Hindlimb muscle (tissue), 1 donor: ENCODE measurements around the gene NHLRC4. TPM values are rescaled to one million over a fixed set of nuclear protein-coding genes. Genes with fewer than 3 reads are reported as not detected.

Experiments
- DNase-seq: peaks from one replicate; pipeline ENCODE4 v3.0.0-alpha.2; 2013
- polyA plus RNA-seq: library from polyadenylated mRNA; unstranded; fragments of 120-200 nt; gene quantifications from one replicate; pipeline ENCODE4 v1.2.1, GENCODE V29; 2013; ENCODE audit not compliant: insufficient read length

Gene NHLRC4
- polyA plus RNA-seq, 1 donor = 1.4 TPM

DNA sequence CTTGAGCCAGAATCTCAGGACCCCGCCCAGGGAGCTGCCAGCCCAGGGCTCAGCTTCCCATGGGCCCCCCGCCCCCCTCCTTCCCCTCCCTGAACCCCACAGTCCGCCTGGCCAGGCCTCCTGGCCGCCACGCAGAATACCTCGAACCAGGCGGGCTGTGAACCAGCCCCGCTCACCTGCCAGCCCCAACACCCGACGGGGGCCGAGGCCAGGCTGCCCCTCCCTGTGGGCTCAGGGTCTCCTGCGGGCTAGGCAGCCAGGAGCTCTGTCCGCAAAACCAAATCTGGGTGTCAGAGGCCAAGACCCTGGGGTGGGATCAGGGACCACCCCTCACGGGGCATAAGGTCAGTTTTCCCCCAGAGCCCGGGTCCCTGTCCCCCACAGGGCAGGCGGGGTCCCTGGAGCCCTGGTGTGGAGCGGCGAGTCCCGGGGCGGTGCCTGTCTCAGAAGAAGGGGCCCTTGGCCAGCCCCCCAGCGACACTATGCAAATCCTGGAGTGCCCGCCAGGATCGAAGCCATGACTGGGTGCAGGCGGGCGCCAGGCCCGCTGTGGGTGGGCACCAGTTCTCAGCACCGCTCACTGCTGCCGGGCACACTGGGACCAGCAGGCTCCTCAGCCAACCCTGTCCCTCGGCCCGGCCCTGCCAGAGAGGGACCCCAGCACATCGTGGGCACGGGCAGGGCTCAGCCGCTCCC is 13.1 kb upstream of the NHLRC4 start:
- no peak for DNase-seq

DNA sequence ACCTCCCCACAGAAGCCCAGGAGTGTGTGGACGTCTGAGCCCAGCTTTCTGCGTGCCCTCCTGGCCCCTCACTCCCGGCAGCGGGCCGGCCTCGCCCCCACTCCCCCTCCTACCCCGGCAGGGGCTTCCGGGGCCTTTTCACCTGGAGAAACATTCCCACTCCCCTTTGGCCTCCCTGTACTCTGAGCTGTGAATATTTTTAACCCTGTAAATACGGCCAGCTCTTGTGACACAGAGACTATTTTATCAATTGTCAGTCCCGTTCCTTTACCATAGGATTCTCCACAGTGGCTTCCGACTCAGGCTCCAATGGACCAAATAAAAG is 12.5 kb upstream of the NHLRC4 start:
- no peak for DNase-seq

DNA sequence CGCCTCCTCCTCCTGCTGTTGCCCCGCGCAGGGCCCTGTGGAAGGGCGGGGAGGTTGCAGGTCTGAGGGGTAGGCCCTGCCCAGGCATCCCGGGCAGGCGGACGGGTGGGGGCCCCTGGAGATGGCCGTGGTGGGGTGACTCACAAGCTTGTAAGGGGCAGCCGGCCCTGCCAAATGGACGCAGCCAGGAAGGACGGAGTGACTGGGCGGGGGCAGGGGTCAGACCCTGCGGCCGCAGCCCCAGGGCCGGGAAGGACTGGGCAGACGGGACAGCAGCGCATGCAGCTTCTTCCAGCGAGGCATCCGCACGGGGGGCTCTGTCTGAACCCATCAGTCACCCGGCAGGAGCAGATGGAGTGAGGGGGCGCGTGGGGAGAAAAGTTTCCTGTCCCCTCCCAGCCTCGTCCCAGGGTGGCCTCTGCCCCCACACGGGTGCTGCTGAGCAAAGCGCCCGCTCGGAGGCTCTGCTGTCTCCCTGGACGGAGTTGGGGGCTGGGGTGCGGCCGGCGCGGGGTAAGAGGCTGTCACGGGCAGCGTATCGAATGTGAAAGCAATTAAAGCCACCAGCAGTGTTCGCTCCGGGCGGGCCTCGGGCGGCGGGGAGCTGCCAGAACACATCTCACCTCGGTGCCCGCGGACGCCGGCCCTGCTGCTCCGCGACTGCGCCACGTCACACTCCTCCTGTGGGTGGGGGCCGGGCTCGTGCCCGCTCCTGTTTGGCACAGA is 12.0 kb upstream of the NHLRC4 start:
- DNase-seq = no peak

DNA sequence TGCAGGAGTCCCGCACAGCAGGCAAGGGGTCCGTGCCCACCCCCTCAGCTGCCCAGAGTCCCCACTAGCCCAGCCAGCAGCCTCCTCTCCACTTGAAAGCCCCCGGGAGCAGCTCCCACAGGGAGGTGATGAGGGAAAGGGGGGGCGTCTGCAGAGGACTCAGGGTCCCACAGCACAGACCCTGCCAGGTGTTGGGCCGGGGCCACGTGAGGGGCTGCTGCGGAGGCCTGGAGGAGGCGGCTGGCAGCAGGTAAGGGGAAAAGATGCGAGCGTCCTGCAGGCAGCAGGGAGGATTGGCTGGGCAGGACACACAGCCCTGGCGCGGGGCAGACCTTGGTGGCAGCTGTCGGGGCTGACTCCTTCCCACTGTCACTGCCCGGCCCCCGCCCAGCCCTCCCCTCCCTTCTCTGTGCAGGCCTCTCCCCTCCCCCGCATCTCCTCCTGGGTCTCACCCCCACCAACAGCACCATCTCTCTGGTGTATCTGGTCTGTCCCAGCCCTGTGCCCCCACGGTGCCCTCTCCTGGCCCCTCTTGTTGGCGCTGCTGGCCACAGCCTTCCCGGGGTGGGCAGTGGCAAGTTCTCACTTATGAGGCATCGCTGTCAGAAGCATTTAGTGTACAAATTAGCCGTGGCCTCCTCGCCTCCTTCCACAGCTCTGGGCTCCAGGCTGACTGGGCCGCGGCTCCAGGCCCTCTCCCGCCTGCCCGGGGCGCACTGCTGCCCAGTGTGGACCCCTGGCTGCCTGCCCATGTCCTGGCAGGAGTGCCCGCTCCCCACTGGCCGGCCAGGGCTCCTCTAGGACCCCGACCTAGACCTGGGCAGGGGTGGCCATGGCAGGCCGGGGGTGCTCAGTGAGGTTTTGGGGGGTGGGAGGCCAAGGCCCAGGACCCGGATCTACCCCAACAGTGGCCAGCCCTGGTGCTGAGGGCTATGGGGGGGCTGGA is 11.0 kb upstream of the NHLRC4 start:
- DNase-seq = no peak

DNA sequence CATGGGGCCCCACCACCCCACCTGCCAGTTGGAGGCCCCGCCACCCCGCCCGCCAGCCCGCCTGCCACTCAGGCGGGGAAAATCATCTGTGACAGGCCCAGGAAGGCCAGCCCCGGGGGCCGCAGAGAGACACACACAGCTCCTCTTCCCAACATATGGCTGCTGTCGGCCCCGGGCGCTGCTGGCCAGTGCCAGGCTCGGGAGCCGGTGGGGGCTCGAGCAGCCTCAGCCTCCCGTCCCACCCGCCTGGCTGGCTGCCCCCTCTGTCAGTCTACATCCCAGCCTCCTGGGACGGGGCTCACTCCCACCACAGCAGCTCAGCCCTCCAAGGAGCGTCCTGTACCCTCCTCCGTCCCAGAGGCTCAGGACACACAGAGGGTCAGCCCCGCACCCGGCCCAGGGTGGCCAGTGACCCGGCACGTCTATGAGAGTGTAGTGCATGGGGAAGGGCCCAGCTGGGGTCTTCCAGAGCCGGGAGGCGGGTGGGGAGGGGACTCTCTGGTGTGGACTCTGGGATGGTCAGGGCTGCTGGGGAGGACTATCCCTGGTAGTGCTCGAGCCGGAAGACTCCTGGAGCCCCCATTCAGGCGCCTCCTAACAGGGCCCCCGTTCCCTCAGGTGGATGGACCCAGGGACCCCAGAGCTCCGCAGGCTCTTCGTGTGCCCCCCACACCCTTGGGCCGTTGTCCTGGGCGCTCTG is 10.2 kb upstream of the NHLRC4 start:
- DNase-seq = no peak

DNA sequence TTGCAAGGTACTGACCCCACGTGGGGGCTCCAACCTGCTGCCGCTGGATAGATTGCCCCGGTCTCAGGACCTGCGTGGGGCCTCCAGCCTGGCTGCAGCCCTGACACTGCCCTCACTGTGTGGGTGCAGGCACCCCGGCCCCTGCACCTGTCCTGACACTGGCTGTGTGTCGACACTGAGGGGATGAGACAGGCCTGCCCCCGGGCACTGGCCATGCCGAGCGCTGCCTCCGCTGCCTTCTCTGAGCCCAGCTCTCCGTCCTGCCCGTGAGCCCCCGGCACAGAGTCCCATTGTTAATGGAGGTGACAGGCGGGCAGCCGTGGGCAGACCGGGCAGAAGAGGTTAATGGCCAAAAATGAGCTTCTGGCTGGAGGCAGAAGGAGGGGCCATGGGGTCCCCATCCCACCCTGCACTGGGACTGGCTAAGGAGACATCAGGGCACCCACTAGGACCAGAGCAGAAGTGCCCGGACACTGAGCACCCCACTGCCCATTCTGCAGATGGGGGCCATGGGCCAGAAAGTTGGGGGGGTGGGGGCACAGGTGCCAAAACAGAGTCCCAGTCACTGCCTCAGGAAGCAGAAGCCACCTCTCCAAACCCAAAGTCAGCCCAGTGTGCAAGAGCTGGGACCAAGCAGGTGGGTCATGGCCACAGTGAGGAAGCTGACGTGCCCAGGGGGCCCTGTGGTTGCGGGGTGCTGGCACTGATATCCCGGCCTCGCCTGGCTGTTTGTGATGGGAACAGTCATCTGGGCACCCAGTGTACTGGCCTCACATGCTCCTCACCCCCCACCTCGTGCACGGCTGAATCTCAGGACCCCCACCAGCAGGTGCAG is 9.1 kb upstream of the NHLRC4 start:
- DNase-seq = no peak

DNA sequence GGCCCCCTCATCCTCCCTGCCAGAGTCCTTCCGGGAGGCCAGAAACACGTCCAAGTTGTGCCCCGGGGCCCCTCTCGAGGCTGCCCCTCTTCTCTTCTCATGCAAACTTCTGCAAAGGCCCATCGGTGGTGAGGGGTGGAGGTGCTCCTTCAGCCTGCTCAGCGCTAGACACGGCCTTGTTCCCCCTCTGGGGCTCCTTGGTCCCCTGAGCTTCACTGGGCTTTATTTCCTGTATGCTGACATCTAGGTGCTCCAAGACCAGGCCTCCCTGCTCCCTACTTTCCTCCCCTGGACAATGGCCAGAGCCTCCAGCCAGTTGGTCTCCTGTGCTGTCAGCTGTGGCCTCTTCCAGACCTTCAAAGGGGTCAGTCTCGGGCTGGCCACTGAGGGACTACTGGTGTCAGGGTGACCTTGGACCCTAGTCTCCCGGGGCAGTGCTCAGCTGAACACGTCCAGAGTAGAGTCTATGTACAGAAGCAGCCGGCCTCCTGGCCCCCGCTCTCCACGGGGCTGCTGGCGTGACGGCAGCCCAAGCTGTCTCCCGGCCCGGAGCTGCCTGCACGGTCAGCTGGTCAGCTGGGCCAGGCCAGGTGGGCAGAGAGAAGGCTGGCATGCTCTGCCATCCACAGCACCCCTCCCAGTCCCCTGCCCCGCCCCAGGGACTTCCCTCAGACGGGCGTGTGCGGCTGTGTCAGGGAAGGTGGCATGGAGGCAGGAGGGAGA is 8.3 kb upstream of the NHLRC4 start:
- no peak for DNase-seq

DNA sequence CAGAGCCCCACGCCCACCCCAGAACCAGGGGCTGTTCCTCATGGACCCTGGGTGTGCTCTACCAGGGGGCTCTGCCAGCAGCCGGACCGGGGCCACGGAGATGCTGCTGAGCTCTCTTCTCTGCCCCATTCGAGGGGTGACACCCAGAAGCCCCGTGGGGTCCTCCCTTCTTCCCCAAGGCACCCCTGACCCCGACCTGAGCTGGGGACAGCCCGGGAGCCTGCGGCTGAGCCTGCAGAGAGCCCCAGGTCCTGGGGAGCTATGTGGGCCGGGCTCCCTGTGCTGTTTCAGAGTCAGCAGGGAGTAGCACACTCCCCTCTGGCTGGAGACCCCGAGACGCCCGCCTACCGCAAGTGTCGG is 7.8 kb upstream of the NHLRC4 start:
- no peak for DNase-seq

DNA sequence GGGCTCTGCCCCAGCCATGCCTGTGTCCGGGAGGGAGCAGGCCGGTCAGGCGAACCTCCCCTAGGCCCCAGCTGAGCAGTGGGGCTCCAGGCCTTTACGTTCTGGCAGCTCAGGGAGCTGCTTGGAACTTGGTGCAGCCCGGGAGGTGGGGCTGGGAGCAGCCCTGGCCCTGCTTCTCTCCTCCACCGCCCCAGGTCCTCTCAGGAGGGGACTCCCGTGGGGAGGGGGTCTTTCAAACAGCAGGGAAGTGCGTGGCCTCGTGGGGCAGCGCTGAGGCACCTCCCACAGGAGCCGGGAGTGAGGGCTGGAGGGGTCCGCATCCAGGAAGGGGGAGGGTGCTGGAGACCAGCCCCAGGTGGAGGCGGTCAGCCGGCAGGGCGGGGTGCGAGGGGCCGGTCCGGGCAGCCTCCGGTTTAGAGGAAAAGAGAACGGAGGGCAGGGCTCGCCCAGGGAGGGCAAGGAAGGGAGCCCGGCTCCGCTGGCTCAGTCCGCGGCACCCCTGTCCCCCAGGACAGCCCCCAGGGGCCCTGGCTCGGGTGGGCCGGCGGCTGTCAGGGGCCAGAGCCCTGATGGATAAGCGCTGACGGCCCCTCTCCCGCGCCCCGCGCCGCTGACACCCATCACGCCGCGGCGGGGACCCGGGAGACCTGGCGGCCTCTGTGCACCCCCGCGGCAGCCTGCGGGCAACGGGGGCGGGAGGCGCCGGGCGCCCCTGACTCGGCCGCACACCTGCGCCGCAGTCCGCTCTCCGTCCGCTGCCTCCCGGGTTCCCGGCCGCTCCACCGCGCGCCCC is 7.2 kb upstream of the NHLRC4 start:
- DNase-seq = no peak

DNA sequence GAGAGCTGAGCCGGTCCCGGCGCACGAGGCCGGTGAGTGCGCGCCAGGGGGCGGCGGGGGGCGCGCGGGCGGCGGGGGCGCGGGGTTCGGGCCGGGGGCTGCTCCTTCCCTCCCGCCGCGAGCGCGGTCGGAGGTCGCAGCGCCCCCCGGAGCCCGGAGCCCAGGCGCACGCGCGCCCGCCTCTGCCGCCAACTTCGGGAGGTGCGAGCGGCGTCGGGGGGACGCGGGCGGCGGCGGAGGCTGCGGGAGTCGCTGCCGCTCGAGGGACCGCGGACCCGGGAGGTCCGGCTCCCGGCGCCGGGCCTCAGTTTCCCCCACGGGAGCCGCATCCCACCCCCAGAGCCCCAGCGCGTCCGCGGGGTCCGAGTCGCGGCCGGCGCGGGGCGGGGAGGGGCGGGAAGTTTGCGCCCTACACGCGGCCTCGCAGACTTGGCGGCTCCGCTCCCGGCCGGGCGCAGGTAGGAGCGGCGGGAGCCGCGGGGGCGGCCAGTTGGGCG is 6.6 kb upstream of the NHLRC4 start, which contains the start of gene PRR35:
Gene PRR35, plus strand, starts transcription at position 191 of the 497 bp plus-strand sequence. CDS start 2,901 bp downstream, outside the sequence.
- DNase-seq = no peak

DNA sequence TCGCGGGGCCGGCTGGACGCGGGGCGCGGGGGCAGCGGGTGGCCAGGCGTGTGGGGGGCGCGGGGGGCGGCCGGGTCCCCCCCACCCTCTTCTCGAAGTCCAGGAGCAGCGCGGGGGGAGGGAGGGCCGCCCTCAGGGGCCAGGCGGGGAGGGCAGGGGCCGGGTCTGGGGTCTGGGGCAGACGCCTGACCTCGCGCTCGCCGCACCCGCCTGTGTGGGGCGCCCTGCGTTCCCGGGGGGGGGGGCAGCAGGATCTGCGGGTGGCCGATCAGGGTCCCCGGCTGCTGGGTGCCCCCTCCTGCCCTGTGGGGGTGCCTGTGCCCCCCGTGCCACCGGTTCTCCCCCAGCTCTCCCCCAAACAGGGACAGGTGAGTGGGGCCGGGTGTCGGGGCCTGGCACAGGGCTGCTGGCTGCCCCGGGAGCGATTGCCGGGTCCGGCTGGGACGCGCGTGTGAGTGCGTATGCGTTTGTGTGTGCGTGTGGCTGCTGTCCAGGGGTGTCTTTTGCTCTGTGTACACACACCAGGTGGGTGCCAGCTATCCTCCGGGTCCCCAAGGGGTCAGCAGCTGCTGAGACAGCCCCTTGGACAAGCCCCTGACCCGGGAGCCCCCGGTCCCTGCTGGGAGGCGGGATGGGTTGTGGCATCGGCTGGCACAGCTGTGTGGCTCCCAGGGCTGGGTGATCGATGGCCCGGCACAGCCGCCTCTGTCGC is 5.9 kb upstream of the NHLRC4 start:
- no peak for DNase-seq

DNA sequence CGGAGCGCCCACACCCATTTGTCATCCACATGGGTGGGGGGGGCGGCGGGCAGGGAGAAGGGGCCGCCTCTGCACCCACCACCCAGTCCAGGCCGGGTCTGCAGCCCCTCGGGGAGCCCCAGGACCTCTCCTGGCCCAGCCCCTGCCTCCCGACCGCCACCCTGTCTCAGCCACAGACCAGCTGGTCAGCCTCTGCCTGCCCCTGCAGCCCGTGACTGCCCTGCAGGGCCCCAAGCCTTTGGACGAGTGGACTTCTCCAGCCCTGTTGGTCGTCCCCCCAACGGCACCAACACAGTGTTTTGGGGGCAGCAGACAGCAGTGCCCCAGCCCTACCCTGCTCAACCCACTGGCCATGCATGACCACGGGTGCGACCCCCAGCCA is 5.4 kb upstream of the NHLRC4 start:
- no peak for DNase-seq

DNA sequence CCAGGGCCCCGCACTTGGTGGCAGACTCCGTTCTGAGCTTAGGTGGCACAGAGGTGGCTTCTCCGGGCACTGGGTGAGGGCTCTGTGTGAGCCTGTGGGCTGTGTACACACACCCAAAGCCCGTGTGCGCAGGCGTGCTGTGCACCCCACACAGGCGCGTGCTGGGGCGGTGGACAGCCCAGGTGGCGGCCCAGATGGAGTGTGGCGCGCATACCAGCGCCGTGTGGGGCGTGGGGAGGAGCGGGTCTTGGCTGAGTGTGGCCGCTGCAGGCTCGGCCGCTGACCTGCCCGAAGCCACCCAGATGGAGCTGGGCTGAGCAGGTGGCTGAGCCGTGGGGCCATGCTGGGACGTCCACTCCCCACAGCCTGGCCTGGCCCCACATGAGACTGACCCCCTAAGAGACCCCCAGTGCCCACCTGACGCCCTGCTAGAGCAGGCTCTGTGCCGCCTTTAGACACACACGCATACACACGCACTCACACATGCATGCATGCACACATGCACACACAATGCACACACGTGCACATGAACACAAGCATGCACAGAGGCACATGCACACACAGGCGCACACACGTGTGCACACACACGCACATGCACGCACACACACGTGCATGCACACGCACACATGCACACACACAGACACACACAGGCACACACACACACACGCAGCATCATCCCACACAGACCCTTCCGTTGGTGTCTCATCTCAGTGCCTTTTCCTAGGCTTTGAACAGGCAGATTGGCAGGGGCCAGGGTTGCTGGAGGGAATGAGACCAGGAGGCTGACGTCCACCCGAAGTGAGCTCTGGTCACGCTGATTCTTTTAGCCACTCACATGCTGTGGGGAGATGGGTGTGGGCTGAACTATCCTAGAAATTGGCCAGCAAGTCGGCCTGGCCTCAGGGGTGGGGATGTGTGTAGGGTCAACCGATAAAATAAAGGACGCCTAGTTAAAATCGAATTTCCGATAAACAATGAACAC is 4.6 kb upstream of the NHLRC4 start:
- no peak for DNase-seq

DNA sequence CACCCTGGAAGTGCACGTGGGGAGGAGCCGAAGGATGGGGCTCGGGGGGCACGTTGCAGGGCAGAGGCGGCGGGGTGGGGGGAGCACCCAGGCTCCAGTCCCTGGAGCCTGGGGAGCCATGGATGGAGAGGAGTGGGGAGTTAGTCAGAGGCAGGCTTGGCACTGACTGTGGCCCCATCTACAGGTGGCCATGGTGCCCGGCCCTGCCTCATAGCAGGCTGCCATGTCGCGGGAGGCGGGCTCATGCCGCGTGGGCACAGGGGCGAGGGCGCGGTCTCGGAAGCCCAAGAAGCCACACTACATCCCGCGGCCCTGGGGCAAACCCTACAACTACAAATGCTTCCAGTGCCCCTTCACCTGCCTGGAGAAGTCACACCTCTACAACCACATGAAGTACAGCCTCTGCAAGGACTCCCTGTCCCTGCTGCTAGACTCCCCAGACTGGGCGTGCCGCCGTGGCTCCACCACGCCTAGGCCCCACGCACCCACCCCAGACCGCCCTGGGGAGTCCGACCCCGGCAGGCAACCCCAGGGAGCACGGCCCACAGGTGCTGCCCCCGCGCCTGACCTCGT is 3.6 kb upstream of the NHLRC4 start:
- no peak for DNase-seq

DNA sequence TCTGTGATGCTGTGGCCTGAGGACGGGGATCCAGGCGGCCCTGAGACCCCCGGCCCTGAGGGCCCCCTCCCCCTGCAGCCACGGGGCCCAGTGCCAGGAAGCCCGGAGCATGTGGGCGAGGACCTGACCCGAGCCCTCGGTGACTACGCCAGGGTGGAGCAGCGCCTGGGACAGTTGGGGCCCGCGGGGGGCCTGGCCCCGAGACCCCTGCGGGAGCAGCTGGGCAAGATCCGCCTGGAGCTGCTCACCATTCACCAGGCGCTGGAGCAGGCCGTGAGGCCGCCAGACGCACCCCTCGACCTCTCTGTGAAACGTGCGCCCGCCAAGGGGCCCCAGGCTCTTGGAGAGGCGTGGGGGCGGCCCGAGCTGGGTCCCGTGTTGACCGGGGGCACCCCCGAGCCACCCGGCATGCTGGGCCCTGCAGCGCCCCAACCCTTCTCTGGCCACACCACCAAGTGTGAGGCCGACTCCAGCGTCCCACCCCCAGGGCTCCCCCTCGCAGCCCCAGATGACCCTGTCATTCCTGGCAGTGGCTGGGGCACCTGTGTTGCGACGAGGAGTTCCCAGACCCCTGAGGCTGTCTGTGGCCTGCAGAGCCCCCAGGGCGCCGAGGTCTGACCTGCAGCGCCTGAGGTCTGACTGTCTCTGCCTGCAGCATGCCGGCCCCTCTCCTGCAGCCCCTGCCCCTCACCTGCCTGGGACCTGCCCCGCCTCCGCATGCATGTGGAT is 2.0 kb upstream of the NHLRC4 start:
- no peak for DNase-seq

DNA sequence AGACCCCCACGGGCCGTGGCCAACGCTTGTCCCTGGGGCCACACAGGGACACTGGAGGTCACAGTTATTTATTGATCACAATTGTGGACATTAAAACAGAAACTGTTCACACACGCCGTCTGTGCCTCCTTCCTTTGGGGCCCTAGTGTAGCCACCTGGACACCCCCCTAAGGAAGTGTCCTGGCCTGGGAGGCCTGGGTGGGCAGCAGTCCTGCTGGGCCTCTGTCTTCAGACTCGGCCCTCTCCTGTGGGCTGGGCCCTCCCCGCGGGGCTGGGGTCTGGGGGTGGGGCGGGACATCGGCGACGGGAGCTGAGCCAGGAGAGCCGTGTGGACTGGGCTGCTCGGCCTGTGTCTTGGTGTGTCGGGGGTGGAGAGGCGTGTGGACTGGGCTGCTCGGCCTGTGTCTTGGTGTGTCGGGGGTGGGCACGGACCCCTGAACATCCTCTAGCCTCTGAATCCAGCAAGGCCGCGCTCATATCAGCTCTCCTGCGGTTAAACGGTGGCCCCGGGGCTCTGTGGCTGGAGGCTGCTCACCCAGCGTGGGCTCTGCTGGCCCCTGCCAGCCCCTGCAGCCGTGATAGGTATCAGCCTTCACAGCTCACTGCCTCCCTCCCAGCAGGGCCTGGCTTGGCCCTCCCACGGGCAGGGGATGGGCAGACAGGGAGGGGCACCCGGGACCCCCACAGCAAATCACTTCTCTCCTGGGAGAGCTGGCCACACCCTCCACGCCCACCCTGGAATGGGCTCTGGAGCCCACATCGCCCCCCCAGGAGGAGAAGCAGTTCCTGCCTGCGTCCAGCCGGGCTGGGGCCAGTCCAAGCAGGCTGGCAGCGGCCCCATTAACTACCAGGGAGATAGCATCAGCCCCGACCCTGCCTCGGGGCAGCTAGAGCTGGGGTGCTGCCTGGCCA is 1.1 kb upstream of the NHLRC4 start:
- no peak for DNase-seq
